HG03097 (cell line): ENCODE results near the gene SLC6A4.
"Not testable (repeated sequence)": the region's sequence is repeated elsewhere in the genome, so short reads cannot be mapped to it uniquely, and the experiment has no call there.

ENCODE experiments used
- ATAC-seq: cut with Tn5 transposase; IDR thresholded peaks from one replicate; pipeline ENCODE4 v1.9.1; 2021; ENCODE audit not compliant: unreplicated experiment, low FRiP score

SLC6A4 gene

GRCh38 chr17:30187573-30187972 is 47.9 kb downstream of the SLC6A4 start:
- no peak for ATAC-seq

- no peak for ATAC-seq
These were observed 48.7 kb downstream of the SLC6A4 start for GRCh38 chr17:30186761-30187160.

- ATAC-seq = no peak
These were observed 58.6 kb downstream of the SLC6A4 start for GRCh38 chr17:30176855-30177254.

GRCh38 chr17:30174556-30174955 is 60.9 kb downstream of the SLC6A4 start:
- ATAC-seq = no peak

- peak; percentile 84 for ATAC-seq
These were observed 61.8 kb downstream of the SLC6A4 start for GRCh38 chr17:30173649-30174048.

- no peak for ATAC-seq
These were observed 62.9 kb downstream of the SLC6A4 start for GRCh38 chr17:30172560-30172959.

- ATAC-seq = no peak
These were observed 65.0 kb downstream of the SLC6A4 start for GRCh38 chr17:30170415-30170987.

GRCh38 chr17:30165960-30166359 is 69.5 kb downstream of the SLC6A4 start:
- no peak for ATAC-seq

GRCh38 chr17:30165147-30165546 is 70.3 kb downstream of the SLC6A4 start:
- ATAC-seq = no peak

GRCh38 chr17:30164531-30164930 is 71.0 kb downstream of the SLC6A4 start:
- ATAC-seq = no peak

GRCh38 chr17:30161601-30162000 is 73.9 kb downstream of the SLC6A4 start:
- no peak for ATAC-seq

- no peak for ATAC-seq
These were observed 74.9 kb downstream of the SLC6A4 start for GRCh38 chr17:30160419-30161172.

GRCh38 chr17:30158896-30159625 is 76.4 kb downstream of the SLC6A4 start:
- ATAC-seq = no peak

- no peak for ATAC-seq
These were observed 80.1 kb downstream of the SLC6A4 start for GRCh38 chr17:30155389-30155788.

- ATAC-seq = no peak
These were observed 82.0 kb downstream of the SLC6A4 start for GRCh38 chr17:30153463-30153862.

GRCh38 chr17:30151471-30151870 is 84.0 kb downstream of the SLC6A4 start:
- no peak for ATAC-seq

GRCh38 chr17:30148376-30148775 is 87.1 kb downstream of the SLC6A4 start:
- no peak for ATAC-seq

GRCh38 chr17:30147860-30148259 is 87.6 kb downstream of the SLC6A4 start:
- not testable (repeated sequence) for ATAC-seq
